ENCODE results near the gene DIAPH3. TPM values are rescaled to one million over a fixed set of nuclear protein-coding genes. Genes with fewer than 3 reads are reported as not detected.
A peak's percentile ranks its signal among the peaks of the same experiment; 100 is the strongest.

DIAPH3 gene
- total and polyA plus RNA-seq, 2 of the 8 experiments (the other 6 are each of a cell fraction or from before 2014, with no cell fraction given) = 8.0 to 30.8 TPM

DNA sequence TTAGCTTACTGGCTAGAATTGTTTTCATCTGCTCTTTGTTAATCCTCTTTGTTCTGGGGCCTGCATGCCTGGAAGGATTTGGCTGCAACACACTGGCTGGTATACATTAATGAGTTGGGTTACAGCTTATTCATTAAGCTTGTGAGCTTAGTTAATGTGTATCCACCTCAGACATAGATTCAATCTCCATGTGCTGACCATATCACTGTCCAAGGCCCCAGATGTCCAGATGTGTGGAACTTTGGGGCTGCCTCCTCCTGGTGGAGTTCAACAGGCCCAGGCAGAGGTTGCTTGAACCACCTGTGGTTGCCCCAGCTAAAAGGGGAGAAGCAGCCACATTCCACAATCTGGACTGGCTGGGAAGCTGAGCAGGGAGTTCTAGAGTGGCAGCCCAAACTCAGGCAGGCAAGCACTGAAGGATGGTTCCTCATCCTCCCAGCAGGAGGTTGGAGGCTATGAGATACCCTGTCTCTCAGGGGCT lies 5.4 kb downstream of the DIAPH3 start:
- H3K4me2 ChIP-seq (ENCODE audit: insufficient read depth in 1 of 2, low read depth in 2 of 2, low read length in 2 of 2) = no peak overlapping the region; a peak in 1 of 4 replicates
- no peak overlapping the region for H2AFZ ChIP-seq (ENCODE audit: low read length)
- H3K79me1 ChIP-seq (ENCODE audit: low read depth, low read length) = peaks cover 14% of the 10 kb centered on the region
- H2BK120ac ChIP-seq (replicated peaks; ENCODE audit: low read depth, low read length) = no peak overlapping the region
- H3K14ac ChIP-seq (ENCODE audit: insufficient read length) = no peak overlapping the region
- no peak overlapping the region for H4K91ac ChIP-seq (replicated peaks; ENCODE audit: insufficient read length, low read length)
- no peak overlapping the region for H2BK15ac ChIP-seq (ENCODE audit: low read length)
- TF ChIP-seq ASH2L (IDR thresholded peaks at IDR 0.05; ENCODE audit: low read length) (peak; percentile 38), JUND (IDR thresholded peaks at IDR 0.05; ENCODE audit: low read length) (no peak)
- H3K56ac ChIP-seq (replicated peaks; ENCODE audit: insufficient read length, low read depth, low read length) = no peak overlapping the region
- no peak overlapping the region; the same call in 1 of the 2 replicates for H2BK12ac ChIP-seq (ENCODE audit: low read depth, low read length)
- peaks cover 0 to 7% (median 2%) of the 10 kb centered on the region in 4 experiments; a peak in 3 of 8 replicates for H3K36me3 ChIP-seq (ENCODE audit: control insufficient read depth in 2 of 4, insufficient read depth in 4 of 4, low read length in 3 of 4)
- ChIA-PET POLR2A (ENCODE audit: partially characterized antibody) (interaction anchor here (0.6 to 1.8 kb wide), 2 partner anchors 9 to 183 kb away, joined by 3 to 5 read pairs; no protein-coding TSS in a partner anchor), CTCF (ENCODE audit: partially characterized antibody) (interaction anchor here (0.5 to 1.4 kb wide), 7 partner anchors 10 to 290 kb away, joined by 3 to 6 read pairs (median 3); no protein-coding TSS in a partner anchor)
- DNase-seq (ENCODE audit: low read depth in 1 of 2, low spot score in 2 of 2) (no peak), FAIRE-seq (no peak)
- peaks cover 4% of the 10 kb centered on the region; the same call in 1 of the 2 replicates for H3K23me2 ChIP-seq (ENCODE audit: low read depth, low read length)
- H3K4me1 ChIP-seq (replicated peaks in 1 of 4; ENCODE audit: control insufficient read depth in 3 of 4, insufficient read depth in 4 of 4, low read length in 3 of 4) = peaks cover 0 to 8% (median 0%) of the 10 kb centered on the region in 4 experiments; a peak in 2 of 7 replicates
- H3K27me3 ChIP-seq (replicated peaks in 1 of 4; ENCODE audit: control insufficient read depth in 3 of 4, extremely low read depth in 1 of 4, insufficient read depth in 3 of 4, low read length in 3 of 4) = no peaks in the 10 kb centered on the region
- peaks cover 0 to 8% of the 10 kb centered on the region in 2 experiments for H4K20me1 ChIP-seq (replicated peaks in 1 of 2; ENCODE audit: control insufficient read depth in 1 of 2, insufficient read depth in 2 of 2, low read length in 2 of 2)
- no peak overlapping the region for H3K18ac ChIP-seq (ENCODE audit: extremely low read depth, low read length)
- H2BK20ac ChIP-seq (ENCODE audit: low read length) = no peak overlapping the region
- H2BK5ac ChIP-seq (ENCODE audit: low read depth, low read length) = no peak overlapping the region; the same call in 1 of the 2 replicates
- H3K23ac ChIP-seq (ENCODE audit: insufficient read length) = no peak overlapping the region
- peak overlapping the region; percentile 18; the same call in 1 of the 2 replicates for H4K8ac ChIP-seq (ENCODE audit: extremely low read depth, insufficient read depth, low read length)
- peak overlapping the region; percentile 45; the same call in 1 of the 2 replicates for H3K27ac ChIP-seq (ENCODE audit: low read depth, low read length)
- H3K9me3 ChIP-seq (ENCODE audit: insufficient read depth in 2 of 2, low read depth in 1 of 2, low read length in 1 of 2) = no peaks in the 10 kb centered on the region
- no peak overlapping the region for H3K9ac ChIP-seq (replicated peaks in 1 of 4; ENCODE audit: extremely low read depth in 1 of 4, low read depth in 3 of 4, low read length in 3 of 4)
- H3K4ac ChIP-seq (replicated peaks; ENCODE audit: insufficient read length, low read depth, low read length) = no peak overlapping the region
- peak overlapping the region; percentile 61; the same call in 1 of the 2 replicates for H2AK5ac ChIP-seq (ENCODE audit: low read depth, low read length)
- no peak overlapping the region for H3K4me3 ChIP-seq (ENCODE audit: extremely low read depth in 1 of 4, insufficient read depth in 2 of 4, low read depth in 3 of 4, low read length in 4 of 4)
- peak overlapping the region; percentile 16 for H4K5ac ChIP-seq (ENCODE audit: insufficient read length, low read depth, low read length)
- peaks cover 14 to 97% of the 10 kb centered on the region in 2 experiments for H3K79me2 ChIP-seq (ENCODE audit: control insufficient read depth in 1 of 2, insufficient read depth in 2 of 2, low read length in 2 of 2)

All from H1 (cell line).